Ovary (tissue), 9 donors: ENCODE results near the gene TMEM134. TPM values are rescaled to one million over a fixed set of nuclear protein-coding genes. Genes with fewer than 3 reads are reported as not detected.

ENCODE experiments used
- DNase-seq, 5 donors: peaks; one replicate each; pipeline ENCODE4 v3.0.0-alpha.2; 2019 to 2020
- H3K27ac ChIP-seq, 2 donors: fragments of 200-600 bp; one replicate each; pipeline versions ENCODE4 v1.5.1 to v1.8.0; 2019 to 2022
- H3K27me3 ChIP-seq: fragments of 200-600 bp; one replicate; pipeline ENCODE4 v1.8.0; 2022
- H3K36me3 ChIP-seq: fragments of 200-600 bp; sonication (generic); one replicate; pipeline ENCODE4 v1.5.1; 2019
- H3K4me1 ChIP-seq: one replicate; pipeline ENCODE4 v1.8.1; 2013; ENCODE audit warnings: mild to moderate bottlenecking, moderate library complexity; ENCODE audit not compliant: insufficient read depth
- H3K4me3 ChIP-seq: fragments of 200-600 bp; sonication (generic); one replicate; pipeline ENCODE4 v1.5.1; 2017
- H3K9me3 ChIP-seq, 2 donors: fragments of 200-600 bp in 1 of 2; sonication (generic) in 1 of 2; one replicate each; pipeline versions ENCODE4 v1.5.1 to v1.8.1; 2013 to 2019; ENCODE audit warnings: mild to moderate bottlenecking in 1 of 2, moderate library complexity in 1 of 2
- CTCF ChIP-seq, 3 donors: fragments of 450-650 bp in 2 of 3; fragments of 200-600 bp in 1 of 3; IDR thresholded peaks; one replicate each; pipeline versions ENCODE4 v1.5.1 to v1.8.0; 2016 to 2022; ENCODE audit warnings: antibody characterized with exemption in 3 of 3, mild to moderate bottlenecking in 1 of 3
- EP300 ChIP-seq: sonication (generic); formaldehyde crosslinking; IDR thresholded peaks from one replicate; pipeline ENCODE4 v1.6.1; 2017; ENCODE audit warnings: antibody characterized with exemption
- POLR2A ChIP-seq: fragments of 450-650 bp; IDR thresholded peaks from one replicate; pipeline ENCODE4 v1.6.1; 2017; ENCODE audit warnings: antibody characterized with exemption, mild to moderate bottlenecking, moderate library complexity
- WGBS, 3 donors: extraction: QIAGEN DNeasy Blood & Tissue Kit in 1 of 3; methylation state at CpG; one replicate each; pipeline versions ENCODE4 v1.1.5 to v1.1.7; 2013 to 2017; 5-methylcytosine and 5-hydroxymethylcytosine counted together
- intact Hi-C, 4 donors: fragments of 100-400 bp; cut with DNase I; formaldehyde crosslinking; loops; one replicate each; pipeline versions ENCODE4 v1.11.0 to v1.15.1; 2022 to 2023
- polyA plus RNA-seq, 2 donors: library from polyadenylated mRNA; stranded (reverse); fragments of 200-250 nt in 1 of 2; fragments of 350-450 nt in 1 of 2; fragmentation: Illumina TruSeq in 1 of 2; extraction: RNeasy Lipid Tissue Mini Kit (QIAGEN cat#74804) in 1 of 2; gene quantifications; one replicate each; pipeline ENCODE4 v1.2.3, GENCODE V29; 2013 to 2014
- total RNA-seq, 7 donors: library from RNA; depleted of rRNA in 2 of 7; stranded (reverse); fragments of >200 nt in 2 of 7; fragmentation: NEBNext Ultra II Directional in 3 of 7; extraction: Animal tissue kit (Norgen Biotek cat#: 25700) in 3 of 7; gene quantifications; one replicate each; pipeline versions ENCODE4 v1.1.0 to v1.2.4, GENCODE V29; 2016 to 2023
- donor health status: DM: no; HTN: no; CAD: no; lungs with moderate emphysema.
- donor health status: DM: no; HTN: no; CAD: no.
- donor health status: Bipolar disorder and iron deficiency.
- donor health status: DM: yes; HTN: yes; CAD: no.
- donor health status: DM: no; HTN: no; CAD: no.
- donor health status: DM: yes; HTN: yes; CAD: no.

The TMEM134 gene
- total and polyA plus RNA-seq, 9 donors, result 2.7 to 69.8 (median 44.3) TPM

GRCh38 chr11:67435031-67435726 is 33.9 kb downstream of the TMEM134 start:
- Histone ChIP-seq H3K9me3 (no peaks in the 10 kb centered on the region), H3K27me3 (no peaks in the 10 kb centered on the region), H3K27ac (no peak overlapping the region), H3K4me3 (no peak overlapping the region), H3K4me1 (no peaks in the 10 kb centered on the region), H3K36me3 (no peaks in the 10 kb centered on the region)
- 80 to 83% (median 82%) methylated on average over 26 of the region's 26 CpGs for WGBS, 3 donors
- DNase-seq, result no peak
- intact Hi-C loops, result no loop called here
- TF ChIP-seq POLR2A, result no peak
- no peak for TF ChIP-seq EP300

GRCh38 chr11:67434395-67434881 is 34.6 kb downstream of the TMEM134 start:
- WGBS, 3 donors, result 77 to 85% (median 79%) methylated on average over 23 of the region's 23 CpGs
- no peaks in the 10 kb centered on the region for H3K9me3 ChIP-seq
- H3K4me1 ChIP-seq, result no peaks in the 10 kb centered on the region
- intact Hi-C loops, result loop anchor here in 1 of 4 donors (5.0 kb wide), 1 partner anchor 1297 kb away; no protein-coding TSS in a partner anchor
- H3K36me3 ChIP-seq, result no peaks in the 10 kb centered on the region
- no peak overlapping the region for H3K4me3 ChIP-seq
- H3K27me3 ChIP-seq, result no peaks in the 10 kb centered on the region
- no peak for DNase-seq
- no peak for TF ChIP-seq CTCF (IDR thresholded peaks at IDR 0.05)
- TF ChIP-seq POLR2A, result no peak
- no peak for TF ChIP-seq EP300
- no peak overlapping the region for H3K27ac ChIP-seq

GRCh38 chr11:67433536-67434394 is 35.3 kb downstream of the TMEM134 start:
- Histone ChIP-seq H3K4me1 (peaks cover 2% of the 10 kb centered on the region), H3K9me3 (no peaks in the 10 kb centered on the region), H3K4me3 (no peak overlapping the region), H3K27me3 (no peaks in the 10 kb centered on the region), H3K36me3 (no peaks in the 10 kb centered on the region), H3K27ac (no peak overlapping the region)
- WGBS, 3 donors, result 81 to 86% (median 84%) methylated on average over 22 of the region's 22 CpGs
- no peak for TF ChIP-seq EP300
- no peak for TF ChIP-seq CTCF (IDR thresholded peaks at IDR 0.05)
- no peak for TF ChIP-seq POLR2A
- DNase-seq, result no peak
- intact Hi-C loops, result loop anchor here in 1 of 4 donors (5.0 kb wide), 1 partner anchor 1296 kb away; no protein-coding TSS in a partner anchor

GRCh38 chr11:67432655-67433349 is 36.2 kb downstream of the TMEM134 start:
- intact Hi-C loops, result loop anchor here in 1 of 4 donors (5.0 kb wide), 1 partner anchor 1296 kb away; no protein-coding TSS in a partner anchor
- Histone ChIP-seq H3K4me3 (no peak overlapping the region), H3K27me3 (no peaks in the 10 kb centered on the region), H3K36me3 (no peaks in the 10 kb centered on the region), H3K9me3 (no peaks in the 10 kb centered on the region), H3K4me1 (peaks cover 2% of the 10 kb centered on the region), H3K27ac (no peak overlapping the region)
- WGBS, 3 donors, result 84 to 86% (median 86%) methylated on average over 22 of the region's 22 CpGs
- TF ChIP-seq CTCF (IDR thresholded peaks at IDR 0.05), result no peak
- TF ChIP-seq POLR2A, result no peak
- no peak for TF ChIP-seq EP300
- no peak for DNase-seq
